Peyer's patch (tissue), 4 donors: ENCODE results near the gene KLHL30. TPM values are rescaled to one million over a fixed set of nuclear protein-coding genes. Genes with fewer than 3 reads are reported as not detected.
"Not testable (repeated sequence)": the region's sequence is repeated elsewhere in the genome, so short reads cannot be mapped to it uniquely, and the experiment has no call there.

Source experiments
- DNase-seq, 3 donors: peaks; one replicate each; pipeline ENCODE4 v3.0.0-alpha.2; 2017 to 2019
- H3K27ac ChIP-seq, 4 donors: fragments of 200-600 bp; sonication (generic); one replicate each; pipeline ENCODE4 v1.5.1; 2016 to 2019
- H3K27me3 ChIP-seq, 2 donors: fragments of 200-600 bp; sonication (generic); one replicate each; pipeline ENCODE4 v1.5.1; 2019
- H3K36me3 ChIP-seq, 3 donors: fragments of 200-600 bp; sonication (generic); one replicate each; pipeline ENCODE4 v1.5.1; 2016 to 2019
- H3K4me1 ChIP-seq, 4 donors: fragments of 200-600 bp; sonication (generic); one replicate each; pipeline ENCODE4 v1.5.1; 2016 to 2019
- H3K4me3 ChIP-seq, 4 donors: fragments of 200-600 bp; sonication (generic); 1 replicate in 3 of 4; 2 replicates in 1 of 4; pipeline ENCODE4 v1.5.1; 2016 to 2019; ENCODE audit warnings: mild to moderate bottlenecking in 1 of 4
- H3K9me3 ChIP-seq, 4 donors: fragments of 200-600 bp; sonication (generic); one replicate each; pipeline ENCODE4 v1.5.1; 2016 to 2019; ENCODE audit warnings: mild to moderate bottlenecking in 1 of 4
- POLR2A ChIP-seq, 2 donors: fragments of 450-650 bp; IDR thresholded peaks; one replicate each; pipeline ENCODE4 v1.5.1; 2017; ENCODE audit warnings: antibody characterized with exemption in 2 of 2, mild to moderate bottlenecking in 2 of 2, moderate library complexity in 2 of 2
- total RNA-seq, 4 donors: library from RNA; depleted of rRNA; stranded (reverse); fragments of >200 nt; gene quantifications; one replicate each; pipeline ENCODE4 v1.1.0, GENCODE V29; 2016
- TF ChIP-seq, protein P1 (sequence below), 6 experiments: fragments of 450-650 bp in 4 of 6; fragments of 200-600 bp in 2 of 6; sonication (generic) in 1 of 6; IDR thresholded peaks; one replicate each; pipeline ENCODE4 v1.5.1; 2017 to 2019; ENCODE audit warnings: antibody characterized with exemption in 6 of 6, mild to moderate bottlenecking in 3 of 6, moderate library complexity in 1 of 6

The KLHL30 gene
- total RNA-seq, 4 donors from 2014 or later = 0.27 to 0.28 TPM; not detected in 2

DNA sequence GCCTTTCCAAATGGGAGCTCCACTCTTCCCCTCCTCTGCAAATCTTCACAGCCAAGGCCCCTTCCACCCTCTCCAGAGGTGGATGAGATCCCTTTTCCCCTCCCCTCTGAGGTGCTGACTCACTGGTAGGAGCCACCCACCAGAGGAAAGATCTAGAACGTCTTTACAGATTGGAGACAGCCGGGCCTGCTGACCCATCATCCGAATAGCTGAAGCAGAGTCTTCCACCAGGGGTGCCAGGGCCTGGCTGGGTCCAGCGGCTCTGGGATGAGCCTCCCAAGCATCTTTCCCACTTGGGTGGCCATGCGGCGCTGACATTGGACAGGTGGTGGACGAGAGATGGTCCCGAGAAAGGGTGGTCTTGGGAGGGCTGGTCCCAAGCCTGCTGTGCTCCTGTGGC is 29.3 kb downstream of the KLHL30 start:
- H3K4me1 ChIP-seq = peaks cover 0 to 19% (median 4%) of the 10 kb centered on the region in 4 donors
- peaks cover 0 to 13% of the 10 kb centered on the region in 2 donors for H3K27me3 ChIP-seq
- no peak overlapping the region for H3K4me3 ChIP-seq
- no peak overlapping the region for H3K27ac ChIP-seq
- H3K9me3 ChIP-seq = no peaks in the 10 kb centered on the region
- H3K36me3 ChIP-seq = peaks cover 0 to 36% (median 0%) of the 10 kb centered on the region in 3 donors
- TF ChIP-seq POLR2A (IDR thresholded peaks at IDR 0.05) = no peak
- TF ChIP-seq, protein P1, sequence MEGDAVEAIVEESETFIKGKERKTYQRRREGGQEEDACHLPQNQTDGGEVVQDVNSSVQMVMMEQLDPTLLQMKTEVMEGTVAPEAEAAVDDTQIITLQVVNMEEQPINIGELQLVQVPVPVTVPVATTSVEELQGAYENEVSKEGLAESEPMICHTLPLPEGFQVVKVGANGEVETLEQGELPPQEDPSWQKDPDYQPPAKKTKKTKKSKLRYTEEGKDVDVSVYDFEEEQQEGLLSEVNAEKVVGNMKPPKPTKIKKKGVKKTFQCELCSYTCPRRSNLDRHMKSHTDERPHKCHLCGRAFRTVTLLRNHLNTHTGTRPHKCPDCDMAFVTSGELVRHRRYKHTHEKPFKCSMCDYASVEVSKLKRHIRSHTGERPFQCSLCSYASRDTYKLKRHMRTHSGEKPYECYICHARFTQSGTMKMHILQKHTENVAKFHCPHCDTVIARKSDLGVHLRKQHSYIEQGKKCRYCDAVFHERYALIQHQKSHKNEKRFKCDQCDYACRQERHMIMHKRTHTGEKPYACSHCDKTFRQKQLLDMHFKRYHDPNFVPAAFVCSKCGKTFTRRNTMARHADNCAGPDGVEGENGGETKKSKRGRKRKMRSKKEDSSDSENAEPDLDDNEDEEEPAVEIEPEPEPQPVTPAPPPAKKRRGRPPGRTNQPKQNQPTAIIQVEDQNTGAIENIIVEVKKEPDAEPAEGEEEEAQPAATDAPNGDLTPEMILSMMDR (IDR thresholded peaks at IDR 0.05) = no peak
- DNase-seq = no peak

DNA sequence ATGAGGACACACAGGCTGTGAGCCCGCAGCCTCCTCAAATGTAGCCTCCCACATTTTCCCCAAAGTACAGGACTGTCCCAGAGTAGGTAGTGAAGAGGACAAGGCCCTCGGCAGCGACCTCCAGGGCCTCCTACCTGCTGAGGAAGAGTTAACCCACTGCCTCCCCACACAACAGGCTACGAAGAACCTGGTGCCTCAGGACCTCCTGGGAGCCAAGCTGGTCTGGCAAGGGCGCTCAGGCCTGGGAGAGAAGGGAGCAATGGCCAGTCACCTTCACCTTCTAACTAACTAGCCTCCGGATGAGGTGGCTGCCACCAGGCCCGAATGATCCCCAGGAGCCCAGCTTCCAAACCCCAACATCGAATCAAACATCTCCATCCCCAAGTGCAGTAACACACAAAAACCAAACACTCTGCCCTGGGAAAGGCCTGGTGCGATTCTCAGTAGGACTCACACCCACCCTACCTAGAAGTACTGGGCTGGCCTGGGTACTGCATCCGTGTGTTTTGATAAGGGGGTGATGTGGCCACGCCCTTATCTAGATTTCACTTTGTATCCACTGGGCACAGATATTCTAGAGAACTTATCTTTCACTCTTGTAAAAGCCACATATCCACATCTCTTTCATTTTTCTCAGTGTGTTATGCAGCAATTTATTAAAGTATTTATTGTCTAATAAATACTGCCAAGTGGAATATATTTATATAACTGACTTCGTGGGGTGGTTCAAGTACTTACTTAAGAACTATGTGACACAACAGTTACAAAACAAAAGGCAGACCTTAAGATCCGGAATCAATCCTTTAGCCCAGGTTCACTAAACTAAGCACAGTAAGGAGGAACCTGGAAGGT is 30.0 kb downstream of the KLHL30 start:
- H3K27ac ChIP-seq = peak overlapping the region in 2 of 4 donors; percentile 7 to 65
- no peak for TF ChIP-seq POLR2A (IDR thresholded peaks at IDR 0.05)
- TF ChIP-seq, protein P1 (IDR thresholded peaks at IDR 0.05) = no peak
- no peaks in the 10 kb centered on the region for H3K9me3 ChIP-seq
- peaks cover 0 to 18% (median 4%) of the 10 kb centered on the region in 4 donors for H3K4me1 ChIP-seq
- no peak overlapping the region for H3K4me3 ChIP-seq
- DNase-seq = peak in 1 of 3 donors; percentile 40
- H3K36me3 ChIP-seq = peaks cover 0 to 43% (median 0%) of the 10 kb centered on the region in 3 donors
- peaks cover 0 to 6% of the 10 kb centered on the region in 2 donors for H3K27me3 ChIP-seq

DNA sequence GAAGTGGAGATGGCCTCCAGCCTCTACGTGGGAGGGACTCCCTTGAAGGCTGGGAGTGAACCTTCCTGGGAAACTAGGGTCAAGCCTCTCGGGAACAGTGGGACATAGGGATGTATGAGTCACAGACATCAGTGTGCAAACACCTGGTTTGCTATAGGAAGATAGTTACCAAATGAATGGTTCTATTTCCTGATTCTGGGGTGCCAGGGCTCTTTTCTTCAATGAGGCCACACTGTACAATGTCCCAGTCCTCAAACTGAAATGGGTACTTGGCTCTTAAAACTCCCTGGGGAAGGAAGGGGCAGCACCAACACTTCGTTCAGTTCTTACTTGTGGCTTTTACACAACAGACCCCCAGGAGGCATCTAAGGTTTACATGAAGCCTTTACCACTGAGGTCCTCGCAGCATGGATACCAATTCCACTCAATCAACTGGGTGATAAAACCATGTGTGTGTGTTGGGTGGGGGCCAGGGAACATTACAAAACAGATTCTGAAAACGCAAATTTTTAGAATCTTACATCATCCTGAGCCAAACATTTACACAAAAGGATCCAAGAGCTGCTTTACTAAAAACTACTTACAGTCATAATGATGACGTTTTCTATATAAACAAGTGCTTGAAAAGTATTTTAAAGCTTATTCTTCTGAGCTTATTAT is 30.7 kb downstream of the KLHL30 start:
- Histone ChIP-seq H3K27me3 (peaks cover 0 to 1% of the 10 kb centered on the region in 2 donors), H3K9me3 (no peaks in the 10 kb centered on the region), H3K27ac (peak overlapping the region in 2 of 4 donors; percentile 53 to 65), H3K4me3 (no peak overlapping the region), H3K36me3 (peaks cover 0 to 49% (median 0%) of the 10 kb centered on the region in 3 donors), H3K4me1 (peaks cover 0 to 10% (median under 1%) of the 10 kb centered on the region in 4 donors)
- peak in 1 of 3 donors; percentile 34 for DNase-seq
- TF ChIP-seq POLR2A (IDR thresholded peaks at IDR 0.05) = no peak
- TF ChIP-seq, protein P1 (IDR thresholded peaks at IDR 0.05) = no peak

DNA sequence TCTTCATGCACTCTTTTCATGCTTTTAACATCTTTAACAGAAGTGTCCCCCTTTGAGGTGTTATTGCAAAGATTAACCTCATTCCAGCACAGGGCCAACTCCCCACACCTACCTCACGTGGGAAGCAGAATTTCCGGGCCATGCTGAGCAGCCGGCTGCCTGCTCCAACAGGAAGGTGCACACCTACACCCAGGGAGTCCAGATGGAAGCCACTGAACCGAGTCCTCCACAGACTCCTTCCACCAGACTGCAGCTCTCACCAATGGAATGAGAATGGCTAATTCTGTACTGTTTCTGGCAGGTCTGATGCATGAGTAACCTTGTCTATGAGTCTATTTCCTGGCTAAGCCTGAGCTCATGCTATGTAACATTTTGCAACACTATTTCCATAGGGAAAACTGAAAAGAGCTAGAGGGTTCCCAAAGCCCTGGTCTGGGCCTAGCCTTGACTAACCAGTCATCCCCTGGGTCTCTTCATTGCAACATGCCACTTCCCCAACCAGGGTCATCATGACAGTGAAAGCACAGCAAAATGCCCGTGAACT is 31.3 kb downstream of the KLHL30 start:
- H3K27me3 ChIP-seq = no peaks in the 10 kb centered on the region
- peaks cover 0 to 8% (median 0%) of the 10 kb centered on the region in 4 donors for H3K4me1 ChIP-seq
- no peak for TF ChIP-seq POLR2A (IDR thresholded peaks at IDR 0.05)
- TF ChIP-seq, protein P1 (IDR thresholded peaks at IDR 0.05) = no peak
- no peak for DNase-seq
- no peak overlapping the region for H3K4me3 ChIP-seq
- peaks cover 0 to 55% (median 0%) of the 10 kb centered on the region in 3 donors for H3K36me3 ChIP-seq
- H3K27ac ChIP-seq = peak overlapping the region in 3 of 4 donors; percentile 25 to 65 (median 53)
- H3K9me3 ChIP-seq = no peaks in the 10 kb centered on the region

DNA sequence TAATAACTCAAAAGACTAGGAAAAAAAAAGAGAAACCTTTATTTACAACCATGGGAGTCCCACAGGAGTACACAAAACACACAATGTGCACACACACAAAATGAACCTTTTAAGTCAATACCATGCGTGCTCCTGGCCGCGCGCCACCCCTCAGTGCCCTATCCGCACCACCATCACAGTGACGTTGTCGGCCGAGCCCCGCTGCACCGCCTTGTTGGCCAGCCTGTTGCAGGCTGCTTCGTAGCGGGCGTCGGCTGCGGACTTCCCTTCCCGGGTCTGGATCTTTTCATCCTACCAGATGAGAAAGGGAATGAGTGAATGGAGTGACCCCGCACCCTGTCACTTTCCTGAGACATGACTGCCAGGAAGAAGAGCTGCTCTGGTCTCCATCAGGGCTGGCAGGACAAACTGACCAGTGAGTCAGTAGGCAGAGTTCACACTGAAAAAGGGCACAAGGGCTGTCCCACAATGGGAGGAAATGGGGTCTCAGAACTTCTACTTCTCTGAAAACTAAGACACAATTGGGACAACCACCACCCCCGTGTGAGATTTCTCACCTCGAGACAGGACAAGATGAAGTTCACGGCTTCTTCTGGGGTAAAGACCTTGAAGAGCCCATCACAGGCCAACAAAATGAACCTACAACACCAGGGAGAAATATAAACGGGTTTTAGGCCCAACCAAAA is 32.1 kb downstream of the KLHL30 start:
- TF ChIP-seq, protein P1 (IDR thresholded peaks at IDR 0.05) = no peak
- TF ChIP-seq POLR2A (IDR thresholded peaks at IDR 0.05) = no peak
- H3K4me3 ChIP-seq = no peak overlapping the region
- no peaks in the 10 kb centered on the region for H3K9me3 ChIP-seq
- H3K27ac ChIP-seq = peak overlapping the region in 3 of 4 donors; percentile 25 to 65 (median 35)
- H3K36me3 ChIP-seq = peaks cover 0 to 55% (median 0%) of the 10 kb centered on the region in 3 donors
- H3K4me1 ChIP-seq = peaks cover 0 to 8% (median 0%) of the 10 kb centered on the region in 4 donors
- H3K27me3 ChIP-seq = no peaks in the 10 kb centered on the region
- DNase-seq = no peak

DNA sequence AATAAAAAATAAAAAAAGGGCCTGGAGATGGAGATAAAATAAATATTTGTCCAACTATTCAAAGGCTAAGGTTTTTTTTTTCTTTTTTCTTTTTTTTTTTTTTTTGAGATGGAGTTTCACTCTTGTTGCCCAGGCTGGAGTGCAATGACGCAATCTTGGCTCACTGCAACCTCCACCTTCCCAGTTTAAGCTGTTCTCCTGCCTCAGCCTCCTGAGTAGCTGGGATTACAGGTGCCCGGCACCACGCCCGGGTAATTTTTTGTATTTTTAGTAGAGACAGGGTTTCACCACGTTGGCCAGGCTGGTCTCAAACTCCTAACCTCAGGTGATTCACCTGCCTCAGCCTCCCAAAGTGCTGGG is 32.6 kb downstream of the KLHL30 start:
- H3K27me3 ChIP-seq, H3K4me3 ChIP-seq, H3K9me3 ChIP-seq, H3K27ac ChIP-seq, DNase-seq, H3K4me1 ChIP-seq: not testable (repeated sequence)
- H3K36me3 ChIP-seq = peaks cover 0 to 55% (median 0%) of the 10 kb centered on the region in 3 donors
